ENCODE results near the gene TLR3. TPM values are rescaled to one million over a fixed set of nuclear protein-coding genes. Genes with fewer than 3 reads are reported as not detected.

The TLR3 gene
- total and polyA plus RNA-seq, 10 donors = 0.17 to 14.8 (median 6.3) TPM

DNA sequence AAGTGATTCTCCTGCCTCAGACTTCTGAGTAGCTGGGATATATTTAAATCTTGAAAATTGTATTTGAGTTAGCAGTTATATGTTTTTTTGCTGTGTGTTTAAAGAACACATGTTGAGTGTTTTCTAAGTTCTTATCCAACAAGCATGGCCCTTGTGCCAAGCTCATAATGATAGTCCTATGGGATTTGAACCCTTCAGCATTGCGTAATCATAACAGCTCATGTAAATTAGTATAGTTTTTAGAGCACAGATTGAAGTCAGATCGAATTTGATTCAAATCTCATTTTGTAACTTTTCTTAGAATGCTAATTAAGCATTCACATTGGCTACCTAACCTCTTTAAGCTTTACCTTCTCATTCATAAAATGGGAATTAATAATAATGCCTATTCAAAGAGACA, 47.7 kb downstream of the TLR3 start:
- peaks cover 0 to 17% (median 0%) of the 10 kb centered on the region in 7 donors for H3K27me3 ChIP-seq (replicated peaks in 1 of 7)
- DNase-seq = no peak

GRCh38 chr4:186118582-186118981, 49.6 kb downstream of the TLR3 start:
- Histone ChIP-seq H3K27me3 (replicated peaks in 1 of 7) (peaks cover 0 to 17% (median 0%) of the 10 kb centered on the region in 7 donors), H3K36me3 (no peaks in the 10 kb centered on the region), H3K9me3 (no peaks in the 10 kb centered on the region), H3K4me3 (peak overlapping the region in 2 of 8 donors; percentile 15 to 37), H3K4me1 (peaks cover 0 to 5% (median 0%) of the 10 kb centered on the region in 6 donors), H3K27ac (no peak overlapping the region)
- 56 to 68% (median 60%) methylated on average over 7 of the region's 7 CpGs for WGBS, 5 donors
- DNase-seq = no peak
- intact Hi-C loops (cut with DNase I; ENCODE audit: low total_unique reads) = no loop called here
- no peak for TF ChIP-seq POLR2A (IDR thresholded peaks at IDR 0.05)

More for the DNA sequence above, 47.7 kb downstream of the TLR3 start:
- H3K27ac ChIP-seq = no peak overlapping the region
- intact Hi-C loops (cut with DNase I; ENCODE audit: low total_unique reads) = no loop called here
- H3K4me1 ChIP-seq = no peaks in the 10 kb centered on the region
- TF ChIP-seq POLR2AphosphoS5 (IDR thresholded peaks at IDR 0.05) = no peak
- TF ChIP-seq POLR2A (IDR thresholded peaks at IDR 0.05) = no peak
- no peak for TF ChIP-seq CTCF (IDR thresholded peaks at IDR 0.05 in 8 of 11, conservative IDR thresholded peaks at IDR 0.05 in 3 of 11)
- H3K4me3 ChIP-seq = no peak overlapping the region
- 74 to 85% (median 82%) methylated on average over 2 of the region's 2 CpGs for WGBS, 5 donors
- no peaks in the 10 kb centered on the region for H3K9me3 ChIP-seq
- no peaks in the 10 kb centered on the region for H3K36me3 ChIP-seq

GRCh38 chr4:186121057-186121456, 52.1 kb downstream of the TLR3 start:
- 86 to 94% (median 88%) methylated on average over 2 of the region's 2 CpGs for WGBS, 5 donors
- Histone ChIP-seq H3K4me3 (no peak overlapping the region), H3K27ac (no peak overlapping the region), H3K27me3 (replicated peaks in 1 of 7) (peaks cover 0 to 17% (median 0%) of the 10 kb centered on the region in 7 donors), H3K36me3 (no peaks in the 10 kb centered on the region), H3K4me1 (peaks cover 0 to 7% (median 0%) of the 10 kb centered on the region in 6 donors), H3K9me3 (no peaks in the 10 kb centered on the region)
- TF ChIP-seq POLR2A (IDR thresholded peaks at IDR 0.05) = no peak
- no peak for TF ChIP-seq CTCF (IDR thresholded peaks at IDR 0.05 in 8 of 11, conservative IDR thresholded peaks at IDR 0.05 in 3 of 11)
- no peak for TF ChIP-seq POLR2AphosphoS5 (IDR thresholded peaks at IDR 0.05)
- intact Hi-C loops (cut with DNase I; ENCODE audit: low total_unique reads) = no loop called here
- DNase-seq = no peak

- TF ChIP-seq CTCF (IDR thresholded peaks at IDR 0.05 in 8 of 11, conservative IDR thresholded peaks at IDR 0.05 in 3 of 11) (no peak), POLR2AphosphoS5 (IDR thresholded peaks at IDR 0.05) (no peak), POLR2A (IDR thresholded peaks at IDR 0.05) (no peak)
- Histone ChIP-seq H3K36me3 (no peaks in the 10 kb centered on the region), H3K4me1 (no peaks in the 10 kb centered on the region), H3K9me3 (no peaks in the 10 kb centered on the region), H3K4me3 (no peak overlapping the region), H3K27me3 (replicated peaks in 1 of 7) (peaks cover 0 to 11% (median 0%) of the 10 kb centered on the region in 7 donors), H3K27ac (no peak overlapping the region)
- intact Hi-C loops (cut with DNase I; ENCODE audit: low total_unique reads) = no loop called here
- DNase-seq = no peak
- WGBS, 5 donors = 89 to 97% (median 90%) methylated on average over 3 of the region's 3 CpGs
Observed at GRCh38 chr4:186128842-186129241, 59.9 kb downstream of the TLR3 start.

- Histone ChIP-seq H3K36me3 (no peaks in the 10 kb centered on the region), H3K27ac (no peak overlapping the region), H3K4me3 (no peak overlapping the region), H3K27me3 (replicated peaks in 1 of 7) (peaks cover 0 to 11% (median 0%) of the 10 kb centered on the region in 7 donors), H3K9me3 (no peaks in the 10 kb centered on the region), H3K4me1 (no peaks in the 10 kb centered on the region)
- TF ChIP-seq CTCF (IDR thresholded peaks at IDR 0.05 in 8 of 11, conservative IDR thresholded peaks at IDR 0.05 in 3 of 11) (no peak), POLR2A (IDR thresholded peaks at IDR 0.05) (no peak), POLR2AphosphoS5 (IDR thresholded peaks at IDR 0.05) (no peak)
- intact Hi-C loops (cut with DNase I; ENCODE audit: low total_unique reads) = no loop called here
- DNase-seq = no peak
- 88 to 100% (median 92%) methylated on average over 2 of the region's 2 CpGs for WGBS, 5 donors
Observed at GRCh38 chr4:186131935-186132334, 63.0 kb downstream of the TLR3 start.
